Measurements from ENCODE around the gene NHSL1.
A peak's percentile ranks its signal among the peaks of the same experiment; 100 is the strongest.

The NHSL1 gene

DNA sequence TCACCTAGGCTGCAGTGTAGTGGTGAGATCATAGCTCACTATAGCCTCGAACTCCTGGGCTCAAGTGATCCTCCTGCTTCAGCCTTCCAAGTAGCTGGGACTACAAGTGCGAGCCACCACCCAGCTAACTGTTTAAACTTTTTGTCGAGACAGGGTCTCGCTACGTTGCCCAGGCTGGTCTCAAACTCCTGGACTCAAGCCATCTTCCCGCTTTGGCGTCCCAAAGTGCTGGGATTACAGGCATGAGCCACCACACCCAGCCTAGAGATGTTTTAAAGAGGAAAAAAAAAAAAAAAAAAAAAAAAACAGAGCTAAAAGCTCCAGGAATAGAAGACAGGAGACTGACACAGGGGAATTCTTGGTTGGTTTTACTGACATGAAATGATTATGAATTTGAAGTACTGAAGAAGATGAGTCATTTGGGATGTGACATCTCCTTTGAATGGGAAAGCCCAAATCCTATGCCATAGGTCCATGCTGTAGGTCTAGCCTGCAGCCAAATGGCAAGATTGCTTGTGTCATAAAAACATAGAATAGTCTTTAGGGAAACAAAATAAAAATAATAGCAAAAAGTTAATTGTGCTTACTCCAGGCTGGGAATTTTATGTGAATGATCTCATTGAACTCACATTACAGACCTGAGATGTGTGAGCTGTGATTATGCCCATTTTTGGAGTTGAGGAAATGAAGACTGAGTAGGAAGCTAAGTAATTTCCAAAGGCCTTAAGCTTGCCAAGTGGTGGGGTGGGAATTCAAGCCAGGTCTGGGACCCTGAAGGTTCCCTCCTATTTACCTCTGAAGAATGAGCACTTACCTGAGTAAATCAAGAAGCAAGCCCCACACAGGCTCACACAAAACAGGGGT lies 24.3 kb upstream of the NHSL1 start:
- no peak for DNase-seq

DNA sequence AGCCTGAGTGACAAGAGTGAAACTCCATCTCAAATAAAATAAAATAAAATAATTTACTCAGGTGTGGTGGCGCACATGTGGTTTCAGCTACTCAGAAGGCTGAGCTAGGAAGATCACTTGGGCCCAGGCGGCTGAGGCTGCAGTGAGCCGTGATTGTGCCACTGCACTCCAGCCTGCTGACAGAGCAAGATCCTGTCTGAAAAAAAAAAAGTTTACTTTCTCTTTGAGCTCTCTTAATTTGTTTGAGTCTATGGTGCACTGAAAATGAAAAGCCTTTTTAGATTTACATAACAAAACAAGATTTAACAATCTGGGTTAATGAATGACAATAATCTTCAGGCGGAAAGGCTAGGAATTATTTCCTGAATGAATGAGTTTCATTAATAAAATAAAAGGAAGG lies 23.3 kb upstream of the NHSL1 start:
- no peak for DNase-seq

DNA sequence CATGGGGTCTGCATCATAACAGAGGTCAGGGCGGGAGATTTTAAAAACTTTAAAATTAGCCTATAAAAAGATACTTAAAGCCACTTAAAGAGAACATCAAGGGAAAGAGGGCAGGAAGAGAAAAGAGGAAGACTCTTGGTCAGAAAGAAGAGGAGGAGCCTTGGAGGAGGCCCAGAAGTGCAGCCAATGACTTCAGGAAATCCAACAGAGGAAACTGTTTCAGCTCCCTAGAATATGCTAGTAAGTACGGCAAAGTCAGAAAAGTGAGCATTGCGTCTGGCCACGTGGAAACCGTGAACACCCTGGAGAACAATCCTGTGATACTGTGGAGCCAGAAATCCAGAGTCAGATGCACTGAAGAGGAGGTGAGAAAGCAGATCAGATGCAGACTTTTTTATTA lies 22.5 kb upstream of the NHSL1 start:
- DNase-seq: no peak

DNA sequence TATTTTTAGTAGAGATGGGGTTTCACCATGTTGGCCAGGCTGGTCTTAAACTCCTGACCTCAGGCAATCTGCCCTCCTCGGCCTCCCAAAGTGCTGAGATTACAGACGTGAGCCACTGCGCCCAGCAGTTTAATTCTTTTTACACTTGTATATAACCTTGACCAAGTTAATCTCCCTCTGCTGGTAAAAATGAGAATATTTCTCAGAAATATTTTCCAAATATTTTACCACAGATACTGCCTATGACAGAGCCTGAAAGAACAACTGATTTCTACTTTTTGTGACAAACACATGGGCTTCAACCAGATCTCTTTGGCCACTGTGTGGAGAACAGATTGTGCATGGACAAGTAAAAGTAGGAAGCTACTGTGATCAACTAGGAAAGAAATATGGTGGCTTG lies 21.2 kb upstream of the NHSL1 start:
- no peak for DNase-seq

DNA sequence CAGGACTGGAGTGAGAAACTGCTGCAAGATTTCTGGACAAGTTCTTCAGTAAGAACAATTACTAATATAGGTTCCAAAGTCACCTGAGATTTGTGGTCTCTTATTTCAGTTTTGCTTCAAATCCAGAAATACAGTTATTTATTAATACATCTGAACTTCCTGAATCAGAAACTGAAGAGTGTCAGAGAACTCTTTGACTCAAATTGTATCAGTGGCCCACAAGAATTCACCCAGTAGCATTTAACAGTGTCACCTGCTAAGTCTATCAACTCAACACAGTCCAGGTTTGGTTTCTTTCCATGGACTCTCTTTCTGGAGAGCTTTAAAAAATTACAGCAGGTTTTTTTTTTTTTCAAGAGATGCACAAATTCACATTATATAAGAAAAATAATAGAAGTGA lies 18.8 kb upstream of the NHSL1 start:
- no peak for DNase-seq

DNA sequence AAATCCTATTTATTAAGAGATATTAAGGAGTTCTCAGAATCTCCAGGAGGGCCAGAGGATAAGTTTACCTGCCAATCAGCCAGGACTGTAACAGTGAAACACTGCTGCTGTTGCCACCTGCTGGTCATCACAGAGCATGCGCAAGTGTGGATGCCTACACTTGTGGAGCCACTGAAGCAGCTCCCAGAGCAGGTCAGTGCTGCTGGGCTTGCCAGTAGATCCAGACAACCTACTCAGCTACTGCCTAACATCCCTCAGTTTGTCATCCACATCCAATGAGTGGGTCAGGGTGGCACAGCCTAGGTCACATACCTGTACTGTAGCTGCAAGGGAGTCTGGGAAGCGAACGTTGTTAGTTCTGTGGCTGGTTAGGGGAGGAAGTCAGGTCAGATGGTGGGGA lies 18.3 kb upstream of the NHSL1 start:
- DNase-seq: peak in 2 of 4 experiments; percentile 17 to 22

DNA sequence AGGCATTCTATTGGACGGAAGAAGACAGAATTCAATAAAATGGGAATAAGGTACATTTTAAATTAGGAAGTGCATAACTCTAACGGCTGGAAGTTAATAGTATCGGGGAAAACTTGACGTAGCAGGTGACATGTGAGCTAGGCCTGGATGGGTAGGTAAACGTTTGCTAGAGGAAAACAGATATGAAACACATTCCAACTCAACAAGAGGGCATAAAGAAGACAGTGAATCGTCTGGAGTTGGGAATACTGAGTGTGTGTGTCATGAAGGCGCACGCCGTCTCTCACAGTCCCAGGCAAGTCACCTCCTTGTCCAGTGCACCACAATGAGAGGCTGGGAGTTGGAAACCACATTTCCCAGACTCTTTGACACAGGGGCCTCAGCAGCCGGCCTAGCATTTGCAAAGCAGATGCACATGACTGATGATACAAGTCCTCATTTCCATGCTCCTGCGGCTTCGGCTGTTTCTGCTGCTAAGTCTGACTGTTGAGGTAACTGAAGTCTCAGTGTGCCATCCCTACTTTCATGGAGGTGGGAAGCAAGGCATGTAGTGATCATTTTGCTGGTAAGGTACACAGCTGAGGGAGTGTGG lies 16.5 kb upstream of the NHSL1 start:
- DNase-seq: no peak

DNA sequence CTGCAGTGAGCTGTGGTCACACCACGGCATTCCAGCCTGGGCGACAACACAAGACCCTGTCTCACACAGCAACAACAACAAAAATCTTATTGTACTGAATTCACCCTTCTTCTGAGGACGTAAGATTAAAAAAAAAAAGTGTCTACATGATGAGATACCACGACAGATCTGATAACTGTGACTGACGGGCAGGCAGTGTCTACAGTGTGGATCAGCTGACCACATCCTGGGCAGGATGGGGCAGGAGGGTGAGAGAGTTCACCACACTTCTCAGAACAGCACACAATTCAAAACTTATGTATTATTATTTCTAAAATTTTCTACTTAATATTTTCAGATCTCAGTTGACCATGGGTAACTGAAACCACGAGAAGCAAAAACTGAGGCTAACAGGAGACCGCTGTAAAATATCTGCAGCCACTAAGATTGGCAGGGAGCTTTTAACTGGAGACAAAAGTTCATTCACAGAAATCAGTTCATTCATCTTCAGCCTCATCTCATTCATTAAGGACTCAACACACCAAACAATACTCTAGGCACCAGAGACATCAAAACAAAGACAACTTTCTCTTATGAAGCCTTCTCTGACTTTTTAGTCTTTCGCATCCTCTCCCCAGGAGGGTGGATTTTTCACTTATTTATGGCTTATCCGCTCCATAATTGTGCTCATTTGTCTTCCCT lies 15.7 kb upstream of the NHSL1 start:
- DNase-seq: peak in 1 of 4 experiments; percentile 3

DNA sequence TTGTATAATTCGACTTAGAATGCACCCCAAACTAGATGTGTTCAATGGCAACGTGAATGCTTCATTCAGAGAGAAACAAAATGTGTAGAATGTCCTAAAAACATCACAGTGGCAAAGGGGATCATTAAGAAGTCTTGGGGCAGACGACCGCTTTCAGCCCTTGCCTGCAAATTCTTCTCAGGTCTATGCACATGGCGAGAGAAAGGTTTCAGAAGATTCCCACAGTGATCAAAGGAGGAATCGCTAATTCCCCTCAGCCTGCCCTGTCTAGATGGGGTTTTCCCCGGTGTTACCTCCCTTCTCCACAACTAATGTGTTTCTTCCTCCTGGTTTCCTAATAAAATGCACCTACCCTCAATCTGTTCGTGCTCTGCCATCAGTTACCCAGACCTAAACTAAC lies 13.3 kb upstream of the NHSL1 start:
- no peak for DNase-seq

DNA sequence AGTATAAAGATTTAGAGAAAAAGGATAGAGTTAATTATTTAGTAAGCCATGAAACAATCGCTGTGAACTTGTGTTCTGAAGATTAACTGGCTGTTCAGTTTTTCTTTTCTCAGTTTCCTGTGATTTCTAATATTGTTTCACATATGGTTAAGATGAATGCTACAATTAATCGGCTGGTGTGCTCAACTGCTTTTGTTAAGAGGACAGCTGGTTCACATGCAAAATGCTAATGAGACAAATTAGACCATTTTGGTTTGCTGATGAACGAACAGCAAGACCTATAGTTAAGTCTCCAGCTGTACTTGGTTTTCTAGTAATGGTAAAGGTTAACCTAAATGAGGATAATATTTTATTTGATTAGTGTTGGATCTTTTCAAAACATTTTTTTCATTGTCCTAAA lies 10.8 kb upstream of the NHSL1 start:
- no peak for DNase-seq

DNA sequence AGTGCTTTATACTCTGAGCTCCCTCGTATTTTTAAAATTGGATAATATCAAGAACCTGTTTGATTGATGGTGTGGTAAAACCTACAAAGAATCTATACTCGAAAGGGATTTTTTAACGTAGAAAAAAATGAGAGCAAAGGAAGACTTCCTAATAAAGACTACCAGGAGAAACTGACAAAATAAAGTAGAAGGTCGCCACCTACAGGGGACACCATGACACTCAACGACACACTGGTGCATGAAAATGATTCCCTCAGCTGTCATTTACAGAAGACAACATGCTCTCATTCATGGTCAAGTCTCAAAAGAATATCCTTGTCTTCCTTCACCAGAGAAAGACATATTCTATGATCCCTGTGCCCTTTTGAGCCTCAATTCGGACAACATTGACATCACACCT lies 10.1 kb upstream of the NHSL1 start:
- DNase-seq: peak in 1 of 4 experiments; percentile 1

DNA sequence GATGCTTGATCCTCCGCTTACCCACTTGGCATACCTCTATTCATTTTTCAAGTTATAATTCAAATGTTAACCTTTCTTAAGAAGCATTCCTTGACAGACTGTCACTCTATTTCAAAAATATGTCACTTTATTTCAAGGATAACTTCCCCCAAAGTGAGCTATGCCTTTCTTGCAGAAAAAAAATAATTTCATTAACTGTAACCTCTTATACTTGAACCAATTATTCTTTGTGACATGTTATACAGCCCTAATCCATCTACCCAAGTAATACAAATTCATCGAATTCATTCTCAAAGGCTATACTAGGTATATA lies 9.3 kb upstream of the NHSL1 start:
- no peak for DNase-seq

DNA sequence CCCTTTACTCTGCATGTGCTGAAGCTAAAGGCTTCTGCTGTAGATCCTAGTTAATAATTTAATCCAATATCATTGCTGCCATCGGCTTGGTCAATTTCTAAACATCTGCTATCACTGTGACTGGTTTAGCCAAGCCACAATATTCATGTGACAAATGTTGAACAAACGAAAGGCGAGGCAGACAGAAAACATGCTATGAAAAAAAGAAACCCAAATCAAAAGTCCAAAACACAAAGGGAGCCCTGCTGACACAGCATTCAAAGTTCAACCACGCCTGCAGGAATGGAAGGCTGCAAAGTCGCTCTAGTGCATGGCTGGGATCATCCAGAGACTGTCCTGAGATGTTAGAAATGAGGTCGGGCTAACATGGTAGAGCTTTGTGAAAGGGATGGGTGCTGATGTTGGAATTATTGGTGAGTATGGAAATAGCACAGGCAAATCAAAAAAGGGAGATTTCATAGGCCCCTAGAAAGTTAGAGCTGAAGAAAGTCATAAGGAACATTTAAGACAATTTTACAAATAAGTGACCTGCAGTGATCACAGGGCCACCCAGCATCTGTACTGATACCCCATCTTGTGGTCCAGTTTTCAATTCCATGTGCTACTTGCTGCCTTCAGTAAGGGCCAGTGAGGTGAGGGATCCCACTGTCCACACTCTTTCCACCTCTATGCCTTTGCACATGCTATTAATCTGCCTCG lies 8.8 kb upstream of the NHSL1 start:
- no peak for DNase-seq

DNA sequence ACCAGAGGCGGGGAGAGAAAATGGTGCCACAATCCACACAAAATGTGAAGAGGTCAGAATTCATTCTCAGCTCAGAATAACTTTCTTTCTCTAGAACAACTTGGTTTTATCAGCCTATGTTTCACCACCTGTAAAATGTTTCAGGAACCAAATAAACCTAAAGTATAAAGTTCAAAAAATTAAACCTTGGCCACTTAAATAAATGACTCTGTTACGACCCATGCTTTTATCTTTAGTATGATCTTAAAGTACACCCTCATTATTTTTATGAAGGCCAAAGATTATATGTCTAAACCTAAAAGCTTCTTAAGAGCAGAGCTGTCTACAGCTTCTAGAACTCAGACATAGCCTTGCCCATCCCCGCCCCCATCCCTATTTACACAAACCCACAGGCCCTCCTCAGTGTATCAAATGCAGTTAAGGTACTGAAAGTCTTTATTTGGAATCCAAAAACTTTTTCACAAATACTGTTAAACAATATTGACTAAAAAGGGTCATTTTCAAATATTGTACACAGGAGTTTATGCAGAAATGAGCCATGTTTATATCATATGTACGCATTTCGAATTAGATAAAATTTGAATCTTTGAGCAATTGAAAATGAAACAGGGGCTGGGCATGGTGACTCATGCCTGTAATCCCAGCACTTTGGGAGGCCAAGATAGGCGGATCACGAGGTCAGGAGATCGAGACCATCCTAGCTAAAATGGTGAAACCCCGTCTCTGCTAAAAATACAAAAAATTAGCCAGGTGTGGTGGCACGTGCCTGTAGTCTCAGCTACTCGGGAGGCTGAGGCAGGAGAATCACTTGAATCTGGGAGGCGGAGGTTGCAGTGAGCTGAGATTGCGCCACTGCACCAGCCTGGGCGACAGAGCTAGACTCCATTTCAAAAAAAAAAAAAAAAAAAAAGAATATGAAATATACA lies 5.7 kb upstream of the NHSL1 start:
- no peak for DNase-seq

DNA sequence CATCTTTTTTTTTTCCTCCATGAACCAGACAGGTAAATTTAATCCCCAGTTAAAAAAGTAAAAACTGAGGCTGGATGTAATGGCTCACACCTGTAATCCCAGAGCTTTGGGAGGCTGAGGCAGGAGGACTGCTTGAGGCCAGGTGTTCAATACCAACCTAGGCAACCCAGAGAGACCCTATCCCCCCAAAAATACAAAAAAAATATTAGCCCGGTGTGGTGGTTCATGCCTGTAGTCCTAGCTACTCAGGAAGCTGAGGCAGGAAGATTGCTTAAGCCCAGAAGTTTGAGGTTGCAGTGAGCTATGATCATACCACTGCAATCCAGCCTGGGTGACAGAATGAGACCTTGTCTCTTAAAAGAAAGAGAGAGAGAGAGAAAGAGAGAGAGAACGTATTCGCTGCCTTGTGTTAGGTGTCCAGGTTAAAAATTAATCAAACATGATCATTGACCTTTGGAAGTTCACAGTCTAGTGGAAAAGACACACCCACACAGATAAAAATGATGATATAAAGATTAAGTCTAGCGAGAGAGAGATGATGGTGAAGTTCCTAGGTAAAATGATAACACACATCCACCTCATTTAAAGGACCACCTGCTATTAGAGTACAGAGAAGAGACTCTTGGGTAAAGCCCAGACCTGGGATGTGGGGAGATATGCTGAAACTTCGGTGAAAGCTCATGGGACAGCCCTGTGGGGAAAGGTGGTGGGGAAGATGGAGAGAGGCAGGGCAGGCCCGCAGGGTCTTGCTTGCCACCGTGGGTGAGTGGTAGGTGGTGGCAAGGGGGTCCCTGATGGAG lies 4.8 kb upstream of the NHSL1 start:
- no peak for DNase-seq

DNA sequence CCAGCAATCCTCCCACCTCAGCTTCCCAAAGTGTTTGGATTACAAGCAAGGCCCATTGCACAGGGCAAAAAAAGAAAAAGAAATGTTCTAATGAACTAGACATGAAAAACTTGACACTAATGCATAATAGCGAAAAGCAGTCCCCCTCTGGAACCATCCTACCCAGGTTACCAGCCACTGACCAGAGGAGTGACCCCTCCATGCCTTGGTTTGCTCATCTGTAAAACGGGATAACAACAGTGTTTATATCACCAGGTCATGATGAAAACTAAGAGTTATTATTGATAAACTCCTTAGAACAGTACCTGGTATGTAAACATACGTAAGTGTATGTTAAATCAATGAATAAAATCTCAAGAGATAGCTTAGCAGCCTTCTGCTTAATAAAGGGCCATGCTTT lies 3.3 kb upstream of the NHSL1 start:
- no peak for DNase-seq

DNA sequence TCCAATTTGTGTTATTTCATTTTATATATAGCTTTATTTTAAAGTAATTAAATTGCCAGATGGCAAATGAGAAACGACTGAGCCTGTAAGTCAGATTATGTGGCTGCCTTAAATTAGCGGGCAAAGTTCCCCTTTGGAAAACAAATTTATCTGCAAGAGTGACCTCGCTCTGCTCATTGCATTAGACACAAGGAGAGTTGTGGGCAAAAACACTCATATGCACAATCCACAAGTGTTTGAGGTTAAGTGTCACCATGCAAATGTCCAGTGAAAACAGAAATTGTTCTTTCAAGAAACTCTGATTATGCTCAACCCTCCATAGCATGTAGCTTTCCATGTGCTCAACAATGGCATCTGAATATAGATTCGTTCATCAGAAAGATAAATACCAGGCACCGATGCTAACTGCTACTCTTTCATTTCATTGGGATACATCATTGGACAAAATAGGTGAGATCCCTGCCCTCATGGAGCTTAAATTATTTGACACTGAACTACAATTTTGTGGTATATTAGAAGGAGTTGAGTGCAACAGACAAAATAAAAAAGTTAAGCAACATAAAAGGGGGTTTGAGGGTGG lies 1.7 kb upstream of the NHSL1 start:
- no peak for DNase-seq

DNA sequence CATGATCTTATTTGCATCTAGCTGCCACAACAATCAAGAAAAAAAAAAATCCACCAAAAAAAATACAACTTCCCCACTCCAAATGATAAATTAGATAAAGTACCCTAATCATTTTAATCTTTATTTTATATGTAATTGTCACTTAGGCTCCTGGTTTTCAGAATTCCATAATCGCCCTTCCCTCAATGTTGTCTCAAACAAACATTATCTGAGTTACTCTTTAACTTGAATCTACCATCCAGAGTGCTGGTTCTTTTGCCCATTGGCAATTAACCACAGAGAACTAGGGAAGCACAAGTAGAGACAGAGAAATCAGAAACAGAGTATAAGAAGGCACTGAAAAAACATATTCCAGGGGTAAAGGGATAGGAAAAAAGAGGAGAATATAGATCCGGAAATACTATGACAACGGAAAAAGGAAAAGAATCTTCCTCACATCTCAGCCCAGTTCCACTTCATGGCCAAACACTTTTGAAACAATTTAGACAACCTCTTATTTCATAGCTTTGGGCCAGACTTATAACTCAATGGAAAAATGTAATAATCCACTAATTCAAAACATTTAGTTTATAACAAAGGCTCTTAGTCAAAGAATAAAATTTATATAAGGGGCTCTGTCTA lies 861 bp upstream of the NHSL1 start:
- no peak for DNase-seq

DNA sequence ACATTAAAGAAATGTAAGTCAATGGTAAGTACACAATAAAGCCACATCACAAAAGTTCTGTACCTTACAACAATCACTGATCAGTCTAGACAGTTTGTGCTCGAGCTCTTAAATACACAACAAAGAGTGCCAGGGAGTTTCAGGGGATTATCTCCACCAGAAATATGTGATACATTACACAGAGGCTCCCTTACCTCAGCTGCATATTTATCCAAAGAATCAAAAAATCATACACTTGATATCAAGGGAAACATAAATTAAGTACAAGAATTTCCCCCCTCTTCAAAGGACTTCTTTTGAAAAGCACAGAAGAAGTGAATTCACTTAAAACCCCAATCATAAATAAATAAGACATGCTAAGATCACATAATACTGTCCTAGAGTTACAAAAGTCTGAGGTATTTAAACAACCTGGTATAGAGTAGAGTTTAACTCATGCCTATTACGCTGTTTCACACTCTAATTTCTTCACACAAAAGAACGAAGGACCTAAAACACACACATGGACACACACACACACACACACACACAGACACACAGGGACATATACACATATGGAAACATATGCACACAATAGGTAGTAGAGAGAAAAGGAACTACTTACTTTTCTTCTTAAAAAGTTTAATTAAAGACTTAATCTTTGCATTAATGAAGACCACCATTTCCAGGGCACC lies 528 bp downstream of the NHSL1 start:
- DNase-seq: no peak

DNA sequence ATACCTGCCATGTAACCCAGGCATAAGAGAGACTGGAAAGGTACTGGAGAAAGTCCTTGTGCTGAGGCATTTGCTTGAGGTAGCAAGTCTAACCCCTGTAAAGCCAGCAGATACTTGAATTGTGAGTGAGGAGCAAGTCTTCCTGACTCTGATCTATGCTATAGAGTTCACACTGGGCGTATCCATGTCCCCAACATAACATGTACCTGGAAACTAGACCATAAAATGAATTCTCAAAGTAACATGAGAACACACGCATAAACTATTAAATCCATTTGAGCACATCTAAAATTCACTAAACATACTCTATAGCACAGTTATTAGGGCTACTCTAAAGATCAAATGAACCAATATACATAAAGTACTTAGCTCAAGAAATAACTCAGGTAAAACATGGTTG lies 2.0 kb downstream of the NHSL1 start:
- no peak for DNase-seq

Measured in activated naive CD4-positive, alpha-beta T cell (primary cell).